IMR-90 (cell line): ENCODE measurements around the gene SCAF4. TPM values are rescaled to one million over a fixed set of nuclear protein-coding genes. Genes with fewer than 3 reads are reported as not detected.

Source experiments
- ATAC-seq: fragments of 200-7000 bp; cut with Tn5 transposase; 2 replicates; pipeline ENCODE4 v1.9.1; 2020; ENCODE audit warnings: low read depth, mild to moderate bottlenecking, moderate library complexity
- BruUV-seq: library from RNA; stranded (reverse); fragments of 400-500 nt; replicated peaks from 2 replicates; lab custom pipeline; 2021; lab: Mats Ljungman, UMichigan
- CTCF ChIA-PET: fragments of 300-600 bp; formaldehyde crosslinking; extraction: SDS; loops from one replicate; lab custom pipeline; 2021; ENCODE audit warnings: antibody characterized with exemption; lab: Yijun Ruan, JAX
- POLR2A ChIA-PET: fragments of 300-600 bp; sonication (Branson Sonifier 250); formaldehyde crosslinking; loops from one replicate; lab custom pipeline; 2022; ENCODE audit warnings: antibody characterized with exemption; ENCODE audit not compliant: unreplicated experiment; lab: Charles Lee
- DNase-seq: peaks from one replicate; pipeline ENCODE4 v3.0.0; 2013
- H2AFZ ChIP-seq: replicated peaks from 2 replicates; pipeline ENCODE3; 2013; ENCODE audit warnings: low read length, mild to moderate bottlenecking; ENCODE audit not compliant: poor library complexity
- H2AK5ac ChIP-seq: 2 replicates; pipeline ENCODE4 v1.6.1; 2013; ENCODE audit warnings: low read depth, low read length, inconsistent platforms
- H2AK9ac ChIP-seq: replicated peaks from 2 replicates; pipeline ENCODE3; 2013; ENCODE audit warnings: mild to moderate bottlenecking, low read depth, low read length, moderate library complexity; ENCODE audit not compliant: poor library complexity
- H2BK120ac ChIP-seq: 2 replicates; pipeline ENCODE4 v1.6.1; 2013; ENCODE audit warnings: low read depth, low read length, inconsistent platforms
- H2BK15ac ChIP-seq: 3 replicates; pipeline ENCODE4 v1.6.1; 2013; ENCODE audit warnings: low read depth, low read length, inconsistent platforms
- H2BK20ac ChIP-seq: 2 replicates; pipeline ENCODE4 v1.6.1; 2013; ENCODE audit warnings: low read depth, mild to moderate bottlenecking, inconsistent platforms, low read length, moderate library complexity
- H2BK5ac ChIP-seq: 2 replicates; pipeline ENCODE4 v1.6.1; 2013; ENCODE audit warnings: mild to moderate bottlenecking, low read depth, low read length, inconsistent platforms; ENCODE audit not compliant: poor library complexity, severe bottlenecking
- H3K14ac ChIP-seq: replicated peaks from 2 replicates; pipeline ENCODE4 v1.6.1; 2013; ENCODE audit warnings: low read depth, low read length, inconsistent platforms
- H3K18ac ChIP-seq: 2 replicates; pipeline ENCODE4 v1.6.1; 2013; ENCODE audit warnings: low read depth, low read length, control low read depth
- H3K23ac ChIP-seq: 2 replicates; pipeline ENCODE4 v1.6.1; 2013; ENCODE audit warnings: low read depth, low read length, inconsistent platforms
- H3K27ac ChIP-seq: 2 replicates; pipeline ENCODE4 v1.5.1; 2013; ENCODE audit warnings: mild to moderate bottlenecking, control low read depth, low read length; ENCODE audit not compliant: insufficient read depth
- H3K27me3 ChIP-seq: 2 replicates; pipeline ENCODE4 v1.6.1; 2013; ENCODE audit warnings: low read length; ENCODE audit not compliant: control insufficient read depth, insufficient read depth
- H3K36me3 ChIP-seq: 2 replicates; pipeline ENCODE4 v1.6.1; 2013; ENCODE audit warnings: low read length, mixed read lengths; ENCODE audit not compliant: control insufficient read depth, insufficient read depth
- H3K4ac ChIP-seq: 2 replicates; pipeline ENCODE4 v1.6.1; 2013; ENCODE audit warnings: low read depth, low read length, inconsistent platforms
- H3K4me1 ChIP-seq: 2 replicates; pipeline ENCODE4 v1.6.1; 2013; ENCODE audit warnings: low read length, mixed read lengths; ENCODE audit not compliant: control insufficient read depth, insufficient read depth
- H3K4me2 ChIP-seq: 2 replicates; pipeline ENCODE4 v1.6.1; 2013; ENCODE audit warnings: low read depth, mild to moderate bottlenecking, control low read depth, low read length, moderate library complexity
- H3K4me3 ChIP-seq: 2 replicates; pipeline ENCODE4 v1.5.1; 2013; ENCODE audit warnings: low read depth, mild to moderate bottlenecking, control low read depth, low read length, moderate library complexity; ENCODE audit not compliant: insufficient read depth
- H3K56ac ChIP-seq: 2 replicates; pipeline ENCODE4 v1.6.1; 2013; ENCODE audit warnings: low read length, inconsistent platforms; ENCODE audit not compliant: insufficient read depth; ENCODE audit errors: extremely low read depth
- H3K79me1 ChIP-seq, 2 experiments: 2 replicates each; pipeline ENCODE4 v1.6.1; 2013; ENCODE audit warnings: low read length in 2 of 2, inconsistent platforms in 1 of 2, low read depth in 1 of 2
- H3K9ac ChIP-seq: 2 replicates; pipeline ENCODE4 v1.6.1; 2013; ENCODE audit warnings: low read depth, low read length, control low read depth
- H3K9me1 ChIP-seq: 2 replicates; pipeline ENCODE4 v1.6.1; 2013; ENCODE audit warnings: low read length, inconsistent platforms; ENCODE audit not compliant: insufficient read depth
- H3K9me3 ChIP-seq: 2 replicates; pipeline ENCODE4 v1.6.1; 2013; ENCODE audit warnings: low read length; ENCODE audit not compliant: control insufficient read depth, insufficient read depth
- H4K20me1 ChIP-seq: 2 replicates; pipeline ENCODE4 v1.6.1; 2013; ENCODE audit warnings: low read length, inconsistent platforms; ENCODE audit not compliant: insufficient read depth
- H4K5ac ChIP-seq: 2 replicates; pipeline ENCODE4 v1.6.1; 2013; ENCODE audit warnings: mild to moderate bottlenecking, low read depth, low read length, control low read depth
- H4K8ac ChIP-seq, 2 experiments: 2 replicates each; pipeline ENCODE4 v1.6.1; 2013; ENCODE audit warnings: low read depth in 2 of 2, low read length in 2 of 2, control low read depth in 1 of 2, inconsistent platforms in 1 of 2
- H4K91ac ChIP-seq: 2 replicates; pipeline ENCODE4 v1.6.1; 2013; ENCODE audit warnings: low read depth, low read length, inconsistent platforms; ENCODE audit not compliant: insufficient read depth
- BHLHE40 ChIP-seq: fragments of 150-350 bp; IDR thresholded peaks from 2 replicates; pipeline ENCODE4 v1.6.1; 2016; ENCODE audit warnings: mild to moderate bottlenecking, low read depth, low read length
- CTCF ChIP-seq: conservative IDR thresholded peaks from 2 replicates; pipeline ENCODE4 v1.5.1; 2012; ENCODE audit warnings: mild to moderate bottlenecking, low read depth, low read length, improper control_type of control experiment
- MAFK ChIP-seq: IDR thresholded peaks from 2 replicates; pipeline ENCODE4 v1.6.1; 2012; ENCODE audit warnings: low read depth, low read length, improper control_type of control experiment
- RCOR1 ChIP-seq: IDR thresholded peaks from 2 replicates; pipeline ENCODE4 v1.6.1; 2012; ENCODE audit warnings: mild to moderate bottlenecking, low read length, improper control_type of control experiment; ENCODE audit not compliant: insufficient replicate concordance
- SMC3 ChIP-seq: fragments of 150-350 bp; IDR thresholded peaks from 2 replicates; pipeline ENCODE4 v1.6.1; 2016; ENCODE audit warnings: low read depth, mild to moderate bottlenecking, antibody characterized with exemption, low read length, moderate library complexity
- USF2 ChIP-seq: fragments of 150-350 bp; IDR thresholded peaks from 2 replicates; pipeline ENCODE4 v1.6.1; 2017; ENCODE audit warnings: mild to moderate bottlenecking, antibody characterized with exemption, low read length, low read depth
- dilution Hi-C: fragments of 300-500 bp; cut with HindIII; formaldehyde crosslinking; loops from one replicate; pipeline ENCODE4 v1.14.3; 2018; ENCODE audit warnings: low sequenced_read_pairs; ENCODE audit not compliant: unreplicated experiment
- in situ Hi-C: fragments of 300-500 bp; cut with MboI; formaldehyde crosslinking; loops from 3 replicates; pipeline ENCODE4 v1.14.3; 2019; ENCODE audit warnings: low sequenced_read_pairs, inconsistent platforms, mixed read lengths
- intact Hi-C: fragments of 100-400 bp; cut with micrococcal nuclease; formaldehyde crosslinking; loops from 2 replicates; pipeline ENCODE4 v1.10.0; 2022
- polyA plus RNA-seq, 3 experiments: library from polyadenylated mRNA; depleted of rRNA; stranded (reverse); fragments of >200 nt; gene quantifications; 2 replicates each; pipeline ENCODE4 v1.2.3, GENCODE V29; 2012; ENCODE audit warnings: low replicate concordance in 1 of 3
- total RNA-seq: library from RNA; depleted of rRNA; stranded (reverse); fragments of >200 nt; gene quantifications from 2 replicates; pipeline ENCODE4 v1.2.3, GENCODE V29; 2012

SCAF4 gene
- total and polyA plus RNA-seq, 2 of the 4 experiments (the other 2 are of a cell fraction): 2.7 to 12.1 TPM

- no peak overlapping the region for H3K14ac ChIP-seq
- no peak overlapping the region for H3K4me3 ChIP-seq
- in situ Hi-C loops (no loop called here), intact Hi-C loops (no loop called here), dilution Hi-C loops (no loop called here)
- H3K27ac ChIP-seq: no peak overlapping the region
- no peak overlapping the region for H2AK9ac ChIP-seq
- H3K36me3 ChIP-seq: 0 out of 2 replicates have a peak, but pooled peaks cover 2% of the 10 kb centered on the region
- no peaks in the 10 kb centered on the region; the same call in 1 of the 2 replicates for H3K9me1 ChIP-seq
- H2BK20ac ChIP-seq: no peak overlapping the region
- H3K9me3 ChIP-seq: no peaks in the 10 kb centered on the region
- peaks cover 42% of the 10 kb centered on the region for H4K20me1 ChIP-seq
- ATAC-seq (no peak), DNase-seq (no peak)
- TF ChIP-seq USF2: no peak
- TF ChIP-seq MAFK: no peak
- TF ChIP-seq SMC3: no peak
- TF ChIP-seq BHLHE40: no peak
- no peak for TF ChIP-seq RCOR1
- TF ChIP-seq CTCF: no peak
- no peak overlapping the region for H3K4me2 ChIP-seq
- no peaks in the 10 kb centered on the region for H3K27me3 ChIP-seq
- no peak overlapping the region for H4K8ac ChIP-seq
- H2BK120ac ChIP-seq: no peak overlapping the region
- no peak overlapping the region for H3K56ac ChIP-seq
- peaks cover 6 to 33% of the 10 kb centered on the region in 2 experiments; a peak in 3 of 4 replicates for H3K79me1 ChIP-seq
- ChIA-PET CTCF (no interaction called here), POLR2A (no interaction called here)
- H2AK5ac ChIP-seq: no peak overlapping the region
- H3K18ac ChIP-seq: no peak overlapping the region
- H2AFZ ChIP-seq: no peak overlapping the region
- no peak overlapping the region for H3K9ac ChIP-seq
- H3K23ac ChIP-seq: no peak overlapping the region
- BruUV-seq: no TSS peak
- H2BK5ac ChIP-seq: no peak overlapping the region
- no peak overlapping the region for H4K91ac ChIP-seq
- H2BK15ac ChIP-seq: no peak overlapping the region
- no peak overlapping the region for H3K4ac ChIP-seq
- no peak overlapping the region for H4K5ac ChIP-seq
- H3K4me1 ChIP-seq: peaks cover 9% of the 10 kb centered on the region
Measured at GRCh38 chr21:31707499-31707898, 24.4 kb downstream of the SCAF4 start.
